ACC112 (cell line): ENCODE measurements around the gene KIAA0586.
"Not testable (repeated sequence)": the region's sequence is repeated elsewhere in the genome, so short reads cannot be mapped to it uniquely, and the experiment has no call there.

Experiments
- H2AFZ ChIP-seq: fragments of 200-600 bp; sonication (generic); one replicate; pipeline ENCODE4 v1.6.0; 2017; ENCODE audit warnings: antibody characterized with exemption, low read length; ENCODE audit not compliant: unreplicated experiment
- H3K27ac ChIP-seq: fragments of 200-600 bp; sonication (generic); 2 replicates; pipeline ENCODE4 v1.5.1; 2014; ENCODE audit warnings: low read depth, mild to moderate bottlenecking, antibody characterized with exemption, low read length, moderate library complexity
- H3K27me3 ChIP-seq: fragments of 200-600 bp; sonication (generic); 2 replicates; pipeline ENCODE4 v1.6.1; 2014; ENCODE audit warnings: mild to moderate bottlenecking, antibody characterized with exemption, low read length, moderate library complexity, mixed read lengths; ENCODE audit not compliant: insufficient read depth
- H3K36me3 ChIP-seq: fragments of 200-600 bp; sonication (generic); 2 replicates; pipeline ENCODE4 v1.6.1; 2016; ENCODE audit warnings: mild to moderate bottlenecking, antibody characterized with exemption, low read length, moderate library complexity, mixed read lengths; ENCODE audit not compliant: insufficient read depth
- H3K4me1 ChIP-seq: fragments of 200-600 bp; sonication (generic); one replicate; pipeline ENCODE4 v1.6.1; 2016; ENCODE audit warnings: low read length, mixed read lengths; ENCODE audit not compliant: insufficient read depth, unreplicated experiment, control insufficient read depth
- H3K4me3 ChIP-seq: fragments of 200-600 bp; sonication (generic); 2 replicates; pipeline ENCODE4 v1.5.1; 2014; ENCODE audit warnings: mild to moderate bottlenecking, low read depth, low read length
- H3K79me2 ChIP-seq: fragments of 200-600 bp; sonication (generic); one replicate; pipeline ENCODE4 v1.6.0; 2016; ENCODE audit warnings: low read length; ENCODE audit not compliant: control insufficient read depth, unreplicated experiment, insufficient read depth

Gene KIAA0586

GRCh38 chr14:58587271-58587670 lies 159.8 kb downstream of the KIAA0586 start:
- H3K4me3 ChIP-seq, result no peak overlapping the region
- no peaks in the 10 kb centered on the region for H3K36me3 ChIP-seq
- H3K79me2 ChIP-seq, result no peaks in the 10 kb centered on the region
- no peaks in the 10 kb centered on the region for H3K4me1 ChIP-seq
- H2AFZ ChIP-seq, result no peak overlapping the region
- H3K27me3 ChIP-seq, result peaks cover 4% of the 10 kb centered on the region; the same call in 1 of the 2 replicates
- H3K27ac ChIP-seq, result no peak overlapping the region

GRCh38 chr14:58588321-58588720 lies 160.8 kb downstream of the KIAA0586 start:
- not testable (repeated sequence) for H3K36me3 ChIP-seq, H3K79me2 ChIP-seq, H3K27me3 ChIP-seq, H3K4me3 ChIP-seq, H3K27ac ChIP-seq, H3K4me1 ChIP-seq, H2AFZ ChIP-seq

- Histone ChIP-seq H3K4me3 (no peak overlapping the region), H3K79me2 (no peaks in the 10 kb centered on the region), H2AFZ (no peak overlapping the region), H3K36me3 (no peaks in the 10 kb centered on the region), H3K27me3 (no peaks in the 10 kb centered on the region), H3K4me1 (no peaks in the 10 kb centered on the region), H3K27ac (no peak overlapping the region)
Observed at GRCh38 chr14:58593977-58594376, 166.5 kb downstream of the KIAA0586 start.

GRCh38 chr14:58597041-58597440 lies 169.5 kb downstream of the KIAA0586 start:
- Histone ChIP-seq H3K79me2 (no peaks in the 10 kb centered on the region), H3K4me3 (no peak overlapping the region), H3K27ac (no peak overlapping the region), H2AFZ (no peak overlapping the region), H3K4me1 (no peaks in the 10 kb centered on the region), H3K36me3 (no peaks in the 10 kb centered on the region), H3K27me3 (0 out of 2 replicates have a peak, but pooled peaks cover 3% of the 10 kb centered on the region)

GRCh38 chr14:58598028-58598803 lies 170.7 kb downstream of the KIAA0586 start:
- Histone ChIP-seq H2AFZ (no peak overlapping the region), H3K4me3 (no peak overlapping the region), H3K27me3 (0 out of 2 replicates have a peak, but pooled peaks cover 3% of the 10 kb centered on the region), H3K79me2 (no peaks in the 10 kb centered on the region), H3K4me1 (no peaks in the 10 kb centered on the region), H3K36me3 (no peaks in the 10 kb centered on the region), H3K27ac (no peak overlapping the region)

GRCh38 chr14:58598804-58599525 lies 171.4 kb downstream of the KIAA0586 start:
- Histone ChIP-seq H3K36me3 (no peaks in the 10 kb centered on the region), H3K4me1 (no peaks in the 10 kb centered on the region), H3K4me3 (no peak overlapping the region), H3K27me3 (0 out of 2 replicates have a peak, but pooled peaks cover 3% of the 10 kb centered on the region), H2AFZ (no peak overlapping the region), H3K79me2 (no peaks in the 10 kb centered on the region), H3K27ac (no peak overlapping the region)

- Histone ChIP-seq H3K36me3 (no peaks in the 10 kb centered on the region), H2AFZ (no peak overlapping the region), H3K27me3 (0 out of 2 replicates have a peak, but pooled peaks cover 3% of the 10 kb centered on the region), H3K27ac (no peak overlapping the region), H3K4me3 (no peak overlapping the region), H3K79me2 (no peaks in the 10 kb centered on the region), H3K4me1 (no peaks in the 10 kb centered on the region)
Observed at GRCh38 chr14:58599707-58600106, 172.2 kb downstream of the KIAA0586 start.
